Activated CD4-positive, alpha-beta T cell treated with anti-CD3 and anti-CD28 coated beads for 48 hours (primary cell): ENCODE measurements around the gene TBC1D7.
A peak's percentile ranks its signal among the peaks of the same experiment; 100 is the strongest.

ENCODE experiments used
- DNase-seq: peaks from one replicate; pipeline ENCODE4 v3.0.0-alpha.2; 2020

Gene TBC1D7

GRCh38 chr6:13289789-13290318 is 38.5 kb downstream of the TBC1D7 start:
- DNase-seq, result no peak

GRCh38 chr6:13288969-13289391 is 39.4 kb downstream of the TBC1D7 start:
- DNase-seq, result no peak

DNA sequence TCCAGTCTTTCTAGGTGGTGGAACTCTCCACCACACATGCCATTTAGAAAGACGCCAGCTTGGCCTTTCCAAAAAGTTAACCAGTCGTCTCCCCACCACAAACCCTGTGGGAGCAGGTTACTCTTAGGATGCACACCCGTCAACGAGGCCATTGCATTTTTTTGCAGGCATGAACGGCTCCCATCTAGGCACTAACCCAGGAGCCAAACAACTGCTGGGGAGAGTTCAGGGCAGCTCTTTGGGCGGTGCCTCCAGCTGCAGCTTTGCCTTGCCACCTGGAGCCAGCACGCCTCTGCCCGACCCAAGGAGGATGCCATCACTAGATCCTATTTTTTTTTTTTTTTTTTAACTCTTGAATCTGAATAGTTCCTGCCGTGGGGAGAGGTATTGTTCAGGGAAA is 39.9 kb downstream of the TBC1D7 start:
- no peak for DNase-seq

DNA sequence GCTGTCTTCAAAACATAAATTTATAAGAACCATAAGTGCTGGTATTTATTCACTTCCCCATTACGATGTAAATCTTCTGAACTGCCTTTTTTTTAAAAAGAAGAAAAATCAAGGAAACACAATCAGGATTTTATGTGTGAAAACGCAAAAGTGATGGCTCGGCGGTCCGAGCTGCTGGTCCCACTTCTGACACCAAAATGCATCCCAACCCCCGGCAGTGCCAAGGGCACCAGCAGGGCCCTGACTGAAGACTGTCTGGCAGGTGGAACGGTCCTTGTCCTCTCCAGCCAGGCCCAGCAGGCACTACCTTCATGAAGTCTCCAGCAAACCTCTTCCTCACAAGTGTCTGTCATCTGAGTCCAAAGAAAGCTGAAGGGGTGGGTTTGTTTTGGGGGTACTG is 41.2 kb downstream of the TBC1D7 start:
- DNase-seq, result no peak

- no peak for DNase-seq
Observed at GRCh38 chr6:13286181-13286580, 42.2 kb downstream of the TBC1D7 start.

DNA sequence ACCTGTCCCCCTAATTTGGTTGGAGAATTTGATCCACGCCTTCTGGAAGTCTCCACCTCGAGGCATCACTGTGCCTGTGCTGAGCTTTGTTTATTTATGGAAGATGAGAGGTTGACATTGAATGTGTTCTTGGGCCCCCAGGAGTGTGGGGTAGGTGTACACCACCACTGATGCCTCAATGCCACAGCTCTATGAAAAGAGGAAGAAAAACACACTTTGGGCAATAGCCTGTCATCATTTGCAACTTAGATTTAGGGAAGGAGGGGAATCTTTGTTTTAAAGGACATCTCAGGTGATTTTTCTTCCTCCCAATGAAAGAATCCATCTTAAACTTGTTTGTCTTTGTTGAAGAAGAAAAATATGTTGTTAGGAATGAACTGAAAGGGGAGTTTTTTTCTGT is 42.6 kb downstream of the TBC1D7 start:
- no peak for DNase-seq

GRCh38 chr6:13284646-13285045 is 43.7 kb downstream of the TBC1D7 start:
- DNase-seq, result no peak

- DNase-seq, result no peak
Observed at GRCh38 chr6:13283331-13283730, 45.0 kb downstream of the TBC1D7 start.

- DNase-seq, result no peak
Observed at GRCh38 chr6:13282393-13283069, 45.8 kb downstream of the TBC1D7 start.

- no peak for DNase-seq
Observed at GRCh38 chr6:13281686-13282085, 46.7 kb downstream of the TBC1D7 start.

GRCh38 chr6:13280254-13280653 is 48.1 kb downstream of the TBC1D7 start:
- DNase-seq, result no peak

GRCh38 chr6:13278991-13279390 is 49.3 kb downstream of the TBC1D7 start:
- no peak for DNase-seq

DNA sequence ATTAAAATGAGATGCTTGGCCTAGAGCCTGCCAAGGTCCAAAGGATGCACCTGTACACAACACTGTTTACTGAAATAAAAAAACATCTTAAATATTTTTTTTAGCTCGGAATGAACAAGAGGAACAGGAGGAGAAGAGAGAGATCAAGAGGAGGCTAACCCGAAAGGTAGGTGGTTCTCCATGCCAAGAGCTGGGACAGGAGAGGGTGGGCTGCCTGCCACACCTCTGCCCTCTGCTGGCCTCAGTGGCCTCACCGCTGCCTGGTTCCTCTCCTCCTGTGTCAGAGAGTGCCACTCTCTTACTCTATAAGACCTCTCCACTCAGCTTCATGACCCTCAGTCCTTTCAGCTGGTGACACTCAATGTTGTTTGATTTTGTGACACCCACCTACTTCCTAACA is 50.2 kb downstream of the TBC1D7 start:
- peak; percentile 19 for DNase-seq

DNA sequence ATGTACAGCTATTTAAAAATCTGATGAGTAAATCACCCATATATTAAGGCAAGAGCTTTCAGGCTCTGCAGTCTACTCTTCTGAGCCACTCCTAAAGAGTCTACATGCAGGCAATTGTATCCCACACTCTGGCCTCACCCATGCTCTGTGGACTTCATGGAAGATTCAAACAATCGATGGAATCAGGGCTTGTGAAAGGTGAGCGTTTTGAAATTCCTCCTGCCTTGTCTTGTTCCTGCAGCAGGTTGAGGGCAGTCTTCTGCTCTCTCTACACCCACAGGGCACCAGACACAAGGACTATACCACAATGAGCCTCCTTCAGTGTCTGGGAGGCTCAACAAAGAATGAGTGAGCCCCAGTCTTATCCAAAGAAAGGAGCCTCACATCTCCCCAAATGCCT is 51.1 kb downstream of the TBC1D7 start:
- DNase-seq, result no peak

DNA sequence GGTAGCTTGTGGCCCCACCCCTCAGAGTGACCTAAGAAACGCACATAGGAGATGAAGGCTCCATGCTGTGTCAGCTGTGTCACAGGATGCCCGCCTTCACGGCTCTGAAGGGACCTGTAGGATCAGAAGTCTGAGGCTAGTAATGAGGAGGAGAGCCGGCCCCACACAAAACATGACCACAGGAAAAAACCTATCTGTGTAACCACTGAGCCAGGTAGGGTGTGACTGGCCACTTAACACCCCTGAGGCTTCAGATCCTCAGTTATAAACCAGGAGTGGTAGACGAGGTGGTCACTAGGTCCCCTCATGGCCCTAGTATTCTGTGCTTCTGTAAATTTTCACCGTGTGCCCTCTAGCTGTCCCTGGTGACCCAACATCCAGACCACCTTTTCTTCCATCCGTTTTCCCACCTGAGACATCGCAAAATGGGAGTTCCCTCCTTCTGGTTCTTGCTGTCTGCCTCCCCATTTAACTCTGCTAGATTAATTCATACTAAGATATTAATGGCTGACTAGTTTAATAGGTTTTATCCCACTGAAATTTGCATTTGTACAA is 52.8 kb downstream of the TBC1D7 start:
- DNase-seq, result no peak

- DNase-seq, result no peak
Observed at GRCh38 chr6:13274707-13275434, 53.5 kb downstream of the TBC1D7 start.

GRCh38 chr6:13273931-13274706 is 54.2 kb downstream of the TBC1D7 start:
- peak; percentile 66 for DNase-seq

DNA sequence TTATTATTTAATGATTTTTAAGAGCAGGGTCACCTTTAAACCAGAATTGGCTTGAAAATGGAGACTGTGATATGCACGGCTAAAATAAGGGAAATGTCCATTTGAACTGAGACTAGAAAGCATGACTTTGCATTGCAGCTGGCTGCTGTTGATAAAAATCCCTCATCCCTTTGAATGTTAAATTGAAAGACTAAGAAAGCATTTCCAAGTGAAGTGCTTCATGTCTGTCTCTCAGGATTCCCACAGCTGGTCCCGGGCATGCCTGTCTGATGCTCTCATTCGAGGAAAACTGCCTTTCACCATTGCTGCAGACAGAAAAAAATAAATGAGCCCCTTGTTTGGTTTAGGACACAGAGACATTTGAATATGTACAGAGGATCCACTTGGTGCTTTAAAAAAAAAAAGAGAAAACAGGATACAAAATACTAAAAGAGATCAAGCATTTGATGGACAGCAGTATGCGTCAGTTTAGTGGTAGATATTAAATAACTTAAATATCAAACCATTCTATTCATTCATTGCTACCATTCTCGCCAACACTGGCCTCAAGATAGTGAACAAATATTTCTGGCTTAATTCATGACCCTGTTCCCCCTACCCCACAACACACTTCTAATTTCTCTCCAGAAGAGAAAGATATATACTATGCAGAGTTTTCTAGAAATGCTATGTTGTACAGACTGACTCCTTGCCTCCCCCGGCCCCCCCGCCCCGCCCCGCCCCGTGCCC is 55.0 kb downstream of the TBC1D7 start:
- no peak for DNase-seq

- no peak for DNase-seq
Observed at GRCh38 chr6:13272131-13273046, 55.9 kb downstream of the TBC1D7 start.

GRCh38 chr6:13268913-13269518 is 59.3 kb downstream of the TBC1D7 start:
- DNase-seq, result no peak

DNA sequence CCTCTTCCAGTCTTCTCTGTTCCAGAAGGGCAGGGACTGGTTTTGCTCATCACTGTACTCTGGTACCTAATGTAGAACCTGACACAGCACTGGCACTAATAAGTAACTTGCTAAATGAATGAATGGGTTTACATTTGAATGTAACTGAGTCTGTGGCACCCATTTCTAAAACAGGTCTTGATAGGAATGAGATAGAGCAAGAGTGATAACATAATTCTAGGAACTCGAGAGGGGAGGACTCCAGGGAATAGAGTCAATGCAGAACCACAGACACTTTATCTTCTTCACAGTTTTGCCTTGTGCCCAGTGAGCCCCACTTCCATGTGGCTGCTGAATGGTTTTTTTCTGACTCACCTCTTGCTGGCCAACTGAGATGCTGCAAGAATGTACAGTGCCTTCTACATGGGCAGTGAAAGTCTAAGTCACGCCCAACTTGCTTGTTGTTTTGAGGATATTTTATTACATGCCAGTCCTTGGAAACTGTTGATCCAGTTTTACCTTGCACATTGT is 61.1 kb downstream of the TBC1D7 start:
- DNase-seq, result no peak
